ENCODE results near the gene CABLES2. TPM values are rescaled to one million over a fixed set of nuclear protein-coding genes. Genes with fewer than 3 reads are reported as not detected.

CABLES2 gene
- polyA plus RNA-seq, 1 experiment, result 4.8 TPM

GRCh38 chr20:62409086-62409853, 2.2 kb upstream of the CABLES2 start:
- ChIA-PET CTCF (interaction anchor here (0.9 to 2.4 kb wide), 2 partner anchors 14 to 382 kb away, joined by 3 to 6 read pairs; no protein-coding TSS in a partner anchor), POLR2A (no interaction called here)
- H3K36me3 ChIP-seq (ENCODE audit: control insufficient read depth, insufficient read depth, low read length), result no peaks in the 10 kb centered on the region
- DNase-seq (ENCODE audit: low read depth), result no peak
- H3K4me3 ChIP-seq (ENCODE audit: low read depth, low read length), result no peak overlapping the region
- TF ChIP-seq CTCF (IDR thresholded peaks at IDR 0.05; ENCODE audit: insufficient read depth, low read depth, low read length), result no peak
- no peaks in the 10 kb centered on the region for H3K27me3 ChIP-seq (ENCODE audit: control insufficient read depth, insufficient read depth, low read length)

DNA sequence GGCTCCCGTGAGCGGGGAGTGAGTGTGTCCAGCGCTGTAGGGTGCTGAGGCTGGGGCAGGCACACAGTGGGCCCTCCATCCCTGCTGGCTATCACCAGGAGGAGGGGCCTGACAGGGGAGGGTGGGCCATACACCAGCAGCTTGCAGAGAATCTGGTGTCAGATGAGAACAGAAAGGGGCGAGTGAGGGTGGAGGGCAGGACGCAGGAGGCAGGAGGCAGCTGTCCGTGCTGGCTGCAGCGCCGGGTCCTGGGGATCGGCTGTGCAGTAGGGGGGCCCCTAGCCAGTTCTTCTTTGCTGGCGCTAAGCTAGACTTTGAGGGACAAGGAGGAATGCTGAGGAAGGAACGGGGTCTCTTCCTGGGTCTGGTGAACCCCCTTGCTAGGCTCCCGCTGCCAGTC, 1.6 kb upstream of the CABLES2 start:
- Histone ChIP-seq H3K27me3 (ENCODE audit: control insufficient read depth, insufficient read depth, low read length) (no peaks in the 10 kb centered on the region), H3K36me3 (ENCODE audit: control insufficient read depth, insufficient read depth, low read length) (no peaks in the 10 kb centered on the region), H3K4me3 (ENCODE audit: low read depth, low read length) (no peak overlapping the region)
- TF ChIP-seq CTCF (IDR thresholded peaks at IDR 0.05; ENCODE audit: insufficient read depth, low read depth, low read length), result no peak
- ChIA-PET CTCF (interaction anchor here (2.4 kb wide), 1 partner anchor 15 kb away, joined by 6 read pairs; no protein-coding TSS in a partner anchor), POLR2A (no interaction called here)
- DNase-seq (ENCODE audit: low read depth), result no peak

GRCh38 chr20:62408055-62408454, 970 bp upstream of the CABLES2 start:
- no peak for DNase-seq (ENCODE audit: low read depth)
- Histone ChIP-seq H3K27me3 (ENCODE audit: control insufficient read depth, insufficient read depth, low read length) (no peaks in the 10 kb centered on the region), H3K4me3 (ENCODE audit: low read depth, low read length) (no peak overlapping the region), H3K36me3 (ENCODE audit: control insufficient read depth, insufficient read depth, low read length) (no peaks in the 10 kb centered on the region)
- TF ChIP-seq CTCF (IDR thresholded peaks at IDR 0.05; ENCODE audit: insufficient read depth, low read depth, low read length), result no peak
- ChIA-PET CTCF (no interaction called here), POLR2A (no interaction called here)

- TF ChIP-seq CTCF (IDR thresholded peaks at IDR 0.05; ENCODE audit: insufficient read depth, low read depth, low read length), result no peak
- no peak for DNase-seq (ENCODE audit: low read depth)
- Histone ChIP-seq H3K4me3 (ENCODE audit: low read depth, low read length) (peak overlapping the region; percentile 74), H3K27me3 (ENCODE audit: control insufficient read depth, insufficient read depth, low read length) (no peaks in the 10 kb centered on the region), H3K36me3 (ENCODE audit: control insufficient read depth, insufficient read depth, low read length) (no peaks in the 10 kb centered on the region)
- ChIA-PET CTCF (interaction anchor here (0.7 kb wide), 1 partner anchor 213 kb away, joined by 3 read pairs; no protein-coding TSS in a partner anchor), POLR2A (no interaction called here)
These were observed 379 bp downstream of the CABLES2 start for GRCh38 chr20:62406635-62407176.

DNA sequence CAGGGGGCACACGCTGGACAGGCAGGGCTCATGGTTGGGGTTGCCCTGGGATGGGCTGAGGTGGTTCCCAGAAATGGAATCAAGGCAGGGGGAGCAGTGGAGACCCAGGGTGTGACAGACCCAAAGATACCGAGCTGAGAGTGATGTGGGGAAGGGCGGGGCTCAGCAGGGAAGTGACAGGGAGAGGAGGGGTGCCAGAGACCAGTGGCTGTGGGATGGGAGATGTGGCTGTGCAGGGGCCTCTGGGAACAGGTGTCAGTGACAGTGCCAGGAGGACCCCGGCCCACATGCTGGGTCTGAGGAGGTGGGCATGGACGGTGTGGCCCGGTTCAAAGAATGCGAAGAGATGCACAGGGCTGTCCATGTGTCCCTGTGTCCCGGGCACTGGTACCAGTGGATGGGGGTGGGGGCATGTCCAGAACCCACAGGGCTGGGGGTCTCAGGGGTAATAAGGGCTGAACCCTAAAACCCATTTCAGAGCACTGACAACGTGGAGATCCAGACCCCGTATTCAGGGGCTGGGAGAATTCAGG, 1.0 kb downstream of the CABLES2 start:
- no peak for TF ChIP-seq CTCF (IDR thresholded peaks at IDR 0.05; ENCODE audit: insufficient read depth, low read depth, low read length)
- ChIA-PET POLR2A (no interaction called here), CTCF (interaction anchor here (1.1 to 1.4 kb wide), 3 partner anchors 10 to 105 kb away, joined by 3 to 4 read pairs (median 3); partner anchors contain the start of gene ADRM1)
- Histone ChIP-seq H3K36me3 (ENCODE audit: control insufficient read depth, insufficient read depth, low read length) (no peaks in the 10 kb centered on the region), H3K27me3 (ENCODE audit: control insufficient read depth, insufficient read depth, low read length) (no peaks in the 10 kb centered on the region), H3K4me3 (ENCODE audit: low read depth, low read length) (peak overlapping the region; percentile 74)
- DNase-seq (ENCODE audit: low read depth), result no peak

Measured in BJ (cell line).